Ovary (tissue), 9 donors: ENCODE data around the gene NMT1. TPM values are rescaled to one million over a fixed set of nuclear protein-coding genes. Genes with fewer than 3 reads are reported as not detected.

Experiments
- DNase-seq, 5 donors: peaks; one replicate each; pipeline ENCODE4 v3.0.0-alpha.2; 2019 to 2020
- H3K27ac ChIP-seq, 2 donors: fragments of 200-600 bp; one replicate each; pipeline versions ENCODE4 v1.5.1 to v1.8.0; 2019 to 2022
- H3K27me3 ChIP-seq: fragments of 200-600 bp; one replicate; pipeline ENCODE4 v1.8.0; 2022
- H3K36me3 ChIP-seq: fragments of 200-600 bp; sonication (generic); one replicate; pipeline ENCODE4 v1.5.1; 2019
- H3K4me1 ChIP-seq: one replicate; pipeline ENCODE4 v1.8.1; 2013; ENCODE audit warnings: mild to moderate bottlenecking, moderate library complexity; ENCODE audit not compliant: insufficient read depth
- H3K4me3 ChIP-seq: fragments of 200-600 bp; sonication (generic); one replicate; pipeline ENCODE4 v1.5.1; 2017
- H3K9me3 ChIP-seq, 2 donors: fragments of 200-600 bp in 1 of 2; sonication (generic) in 1 of 2; one replicate each; pipeline versions ENCODE4 v1.5.1 to v1.8.1; 2013 to 2019; ENCODE audit warnings: mild to moderate bottlenecking in 1 of 2, moderate library complexity in 1 of 2
- EP300 ChIP-seq: sonication (generic); formaldehyde crosslinking; IDR thresholded peaks from one replicate; pipeline ENCODE4 v1.6.1; 2017; ENCODE audit warnings: antibody characterized with exemption
- POLR2A ChIP-seq: fragments of 450-650 bp; IDR thresholded peaks from one replicate; pipeline ENCODE4 v1.6.1; 2017; ENCODE audit warnings: antibody characterized with exemption, mild to moderate bottlenecking, moderate library complexity
- WGBS, 3 donors: extraction: QIAGEN DNeasy Blood & Tissue Kit in 1 of 3; methylation state at CpG; one replicate each; pipeline versions ENCODE4 v1.1.5 to v1.1.7; 2013 to 2017; 5-methylcytosine and 5-hydroxymethylcytosine counted together
- intact Hi-C, 4 donors: fragments of 100-400 bp; cut with DNase I; formaldehyde crosslinking; loops; one replicate each; pipeline versions ENCODE4 v1.11.0 to v1.15.1; 2022 to 2023
- polyA plus RNA-seq, 2 donors: library from polyadenylated mRNA; stranded (reverse); fragments of 200-250 nt in 1 of 2; fragments of 350-450 nt in 1 of 2; fragmentation: Illumina TruSeq in 1 of 2; extraction: RNeasy Lipid Tissue Mini Kit (QIAGEN cat#74804) in 1 of 2; gene quantifications; one replicate each; pipeline ENCODE4 v1.2.3, GENCODE V29; 2013 to 2014
- total RNA-seq, 7 donors: library from RNA; depleted of rRNA in 2 of 7; stranded (reverse); fragments of >200 nt in 2 of 7; fragmentation: NEBNext Ultra II Directional in 3 of 7; extraction: Animal tissue kit (Norgen Biotek cat#: 25700) in 3 of 7; gene quantifications; one replicate each; pipeline versions ENCODE4 v1.1.0 to v1.2.4, GENCODE V29; 2016 to 2023
- TF ChIP-seq, protein P1 (sequence below), 3 donors: fragments of 450-650 bp in 2 of 3; fragments of 200-600 bp in 1 of 3; IDR thresholded peaks; one replicate each; pipeline versions ENCODE4 v1.5.1 to v1.8.0; 2016 to 2022; ENCODE audit warnings: antibody characterized with exemption in 3 of 3, mild to moderate bottlenecking in 1 of 3
- donor health status: DM: no; HTN: no; CAD: no; lungs with moderate emphysema.
- donor health status: DM: no; HTN: no; CAD: no.
- donor health status: Bipolar disorder and iron deficiency.
- donor health status: DM: yes; HTN: yes; CAD: no.
- donor health status: DM: no; HTN: no; CAD: no.
- donor health status: DM: yes; HTN: yes; CAD: no.

The NMT1 gene
- total and polyA plus RNA-seq, 9 donors: 23.0 to 91.4 (median 76.2) TPM

GRCh38 chr17:45125509-45125908 lies 64.4 kb downstream of the NMT1 start:
- Histone ChIP-seq H3K27me3 (no peaks in the 10 kb centered on the region), H3K4me1 (peaks cover 31% of the 10 kb centered on the region), H3K9me3 (no peaks in the 10 kb centered on the region), H3K36me3 (no peaks in the 10 kb centered on the region), H3K4me3 (no peak overlapping the region), H3K27ac (no peak overlapping the region)
- intact Hi-C loops: loop anchor here in 2 of 4 donors (5.0 to 10.0 kb wide), 2 partner anchors 201 to 343 kb away; no protein-coding TSS in a partner anchor
- TF ChIP-seq POLR2A (no peak), EP300 (no peak)
- TF ChIP-seq, protein P1, sequence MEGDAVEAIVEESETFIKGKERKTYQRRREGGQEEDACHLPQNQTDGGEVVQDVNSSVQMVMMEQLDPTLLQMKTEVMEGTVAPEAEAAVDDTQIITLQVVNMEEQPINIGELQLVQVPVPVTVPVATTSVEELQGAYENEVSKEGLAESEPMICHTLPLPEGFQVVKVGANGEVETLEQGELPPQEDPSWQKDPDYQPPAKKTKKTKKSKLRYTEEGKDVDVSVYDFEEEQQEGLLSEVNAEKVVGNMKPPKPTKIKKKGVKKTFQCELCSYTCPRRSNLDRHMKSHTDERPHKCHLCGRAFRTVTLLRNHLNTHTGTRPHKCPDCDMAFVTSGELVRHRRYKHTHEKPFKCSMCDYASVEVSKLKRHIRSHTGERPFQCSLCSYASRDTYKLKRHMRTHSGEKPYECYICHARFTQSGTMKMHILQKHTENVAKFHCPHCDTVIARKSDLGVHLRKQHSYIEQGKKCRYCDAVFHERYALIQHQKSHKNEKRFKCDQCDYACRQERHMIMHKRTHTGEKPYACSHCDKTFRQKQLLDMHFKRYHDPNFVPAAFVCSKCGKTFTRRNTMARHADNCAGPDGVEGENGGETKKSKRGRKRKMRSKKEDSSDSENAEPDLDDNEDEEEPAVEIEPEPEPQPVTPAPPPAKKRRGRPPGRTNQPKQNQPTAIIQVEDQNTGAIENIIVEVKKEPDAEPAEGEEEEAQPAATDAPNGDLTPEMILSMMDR (IDR thresholded peaks at IDR 0.05): no peak
- WGBS, 3 donors: 94 to 95% (median 95%) methylated on average over 8 of the region's 8 CpGs
- DNase-seq: no peak

- intact Hi-C loops: loop anchor here in 2 of 4 donors (5.0 to 10.0 kb wide), 2 partner anchors 202 to 345 kb away; no protein-coding TSS in a partner anchor
- WGBS, 3 donors: 67 to 76% (median 75%) methylated on average over 8 of the region's 8 CpGs
- peaks cover 33% of the 10 kb centered on the region for H3K4me1 ChIP-seq
- DNase-seq: peak in 2 of 5 donors; percentile 25 to 31
- peak overlapping the region in 1 of 2 donors; percentile 78 for H3K27ac ChIP-seq
- no peaks in the 10 kb centered on the region for H3K36me3 ChIP-seq
- no peak overlapping the region for H3K4me3 ChIP-seq
- TF ChIP-seq EP300 (no peak), POLR2A (no peak)
- TF ChIP-seq, protein P1 (IDR thresholded peaks at IDR 0.05): no peak
- H3K9me3 ChIP-seq: no peaks in the 10 kb centered on the region
- H3K27me3 ChIP-seq: no peaks in the 10 kb centered on the region
Observed at GRCh38 chr17:45127207-45127547, 66.1 kb downstream of the NMT1 start.

- H3K4me1 ChIP-seq: peaks cover 33% of the 10 kb centered on the region
- intact Hi-C loops: loop anchor here in 2 of 4 donors (2.0 to 10.0 kb wide), 3 partner anchors 23 to 345 kb away; no protein-coding TSS in a partner anchor
- no peaks in the 10 kb centered on the region for H3K9me3 ChIP-seq
- 8 to 13% (median 9%) methylated on average over 20 of the region's 20 CpGs for WGBS, 3 donors
- peak; percentile 66 to 83 (median 69) for DNase-seq
- TF ChIP-seq EP300: no peak
- peak; percentile 12 for TF ChIP-seq POLR2A
- H3K27me3 ChIP-seq: no peaks in the 10 kb centered on the region
- no peaks in the 10 kb centered on the region for H3K36me3 ChIP-seq
- H3K27ac ChIP-seq: peak overlapping the region; percentile 78 to 87
- H3K4me3 ChIP-seq: no peak overlapping the region
Observed at GRCh38 chr17:45127548-45128300, 66.6 kb downstream of the NMT1 start.

- TF ChIP-seq POLR2A (no peak), EP300 (no peak)
- TF ChIP-seq, protein P1 (IDR thresholded peaks at IDR 0.05): no peak
- no peaks in the 10 kb centered on the region for H3K36me3 ChIP-seq
- WGBS, 3 donors: 52 to 65% (median 65%) methylated on average over 5 of the region's 5 CpGs
- intact Hi-C loops: loop anchor here in 2 of 4 donors (2.0 to 10.0 kb wide), 3 partner anchors 24 to 346 kb away; no protein-coding TSS in a partner anchor
- peaks cover 33% of the 10 kb centered on the region for H3K4me1 ChIP-seq
- H3K4me3 ChIP-seq: no peak overlapping the region
- no peaks in the 10 kb centered on the region for H3K9me3 ChIP-seq
- H3K27me3 ChIP-seq: no peaks in the 10 kb centered on the region
- DNase-seq: peak in 1 of 5 donors; percentile 32
- H3K27ac ChIP-seq: peak overlapping the region; percentile 78 to 87
Observed at GRCh38 chr17:45128331-45128730, 67.2 kb downstream of the NMT1 start.

- Histone ChIP-seq H3K27me3 (no peaks in the 10 kb centered on the region), H3K4me3 (no peak overlapping the region), H3K27ac (peak overlapping the region; percentile 78 to 87), H3K36me3 (no peaks in the 10 kb centered on the region), H3K4me1 (peaks cover 29% of the 10 kb centered on the region), H3K9me3 (no peaks in the 10 kb centered on the region)
- TF ChIP-seq, protein P1 (IDR thresholded peaks at IDR 0.05): no peak
- TF ChIP-seq EP300: no peak
- no peak for TF ChIP-seq POLR2A
- no peak for DNase-seq
- intact Hi-C loops: loop anchor here in 2 of 4 donors (2.0 to 10.0 kb wide), 3 partner anchors 24 to 347 kb away; no protein-coding TSS in a partner anchor
- 93 to 100% (median 97%) methylated on average over 2 of the region's 2 CpGs for WGBS, 3 donors
Observed at GRCh38 chr17:45128989-45129388, 67.9 kb downstream of the NMT1 start.
